NCI-H2107 treated with DMSO at 0.1 percent for 48 hours (cell line): ENCODE data around the gene SHISA5.
A peak's percentile ranks its signal among the peaks of the same experiment; 100 is the strongest.

ENCODE experiments used
- DNase-seq: peaks from one replicate; lab custom pipeline; 2025; ENCODE audit not compliant: unreplicated experiment; lab: John Stamatoyannopoulos, UW

The SHISA5 gene

DNA sequence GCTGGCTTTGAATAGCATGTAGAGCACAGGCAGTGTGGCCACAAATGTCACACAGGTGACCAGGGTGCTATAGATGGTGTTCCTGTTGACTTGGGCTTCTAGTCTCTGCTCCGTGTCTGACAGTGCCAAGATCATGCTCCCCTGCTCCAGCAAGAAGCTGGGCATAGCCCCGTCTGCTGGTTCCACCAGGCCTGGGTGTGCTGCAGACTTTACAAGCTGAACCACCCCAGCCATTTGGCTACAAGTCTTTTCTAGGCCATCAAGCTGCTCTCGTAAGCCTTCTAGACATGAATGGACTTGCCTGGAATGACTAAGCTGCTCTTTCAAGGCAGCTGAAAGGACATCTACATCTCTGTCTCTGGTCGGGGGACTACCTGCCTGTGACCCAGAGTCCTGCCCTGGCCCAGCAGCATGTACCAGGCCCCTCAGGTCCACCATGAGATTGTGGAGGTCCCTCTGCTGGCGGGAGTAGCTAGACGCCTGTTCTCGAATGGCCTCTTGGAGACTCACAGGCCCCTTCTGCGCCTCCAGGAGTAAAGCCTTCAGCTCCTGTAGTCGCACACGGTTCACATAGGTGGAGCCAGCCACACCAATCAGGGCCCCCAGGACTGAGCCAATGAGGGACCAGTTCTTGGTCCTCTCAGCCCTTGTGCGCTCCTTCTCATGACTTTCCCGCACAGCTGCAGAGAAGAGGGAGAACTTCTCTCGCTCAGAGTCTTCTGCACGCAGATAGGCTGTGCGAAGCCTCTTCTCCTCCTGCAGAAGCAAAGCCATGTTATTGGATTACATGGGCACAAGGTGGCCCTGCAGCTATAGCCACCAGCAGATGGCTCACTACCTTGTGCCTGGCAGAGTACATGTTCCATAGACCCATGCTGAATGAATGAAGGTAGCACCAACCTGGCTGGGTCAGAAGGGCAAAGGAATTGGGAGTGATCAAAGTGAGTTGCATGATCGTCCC, 71.3 kb downstream of the SHISA5 start:
- no peak for DNase-seq

- DNase-seq: no peak
Measured at GRCh38 chr3:48431224-48432029, 72.5 kb downstream of the SHISA5 start.

DNA sequence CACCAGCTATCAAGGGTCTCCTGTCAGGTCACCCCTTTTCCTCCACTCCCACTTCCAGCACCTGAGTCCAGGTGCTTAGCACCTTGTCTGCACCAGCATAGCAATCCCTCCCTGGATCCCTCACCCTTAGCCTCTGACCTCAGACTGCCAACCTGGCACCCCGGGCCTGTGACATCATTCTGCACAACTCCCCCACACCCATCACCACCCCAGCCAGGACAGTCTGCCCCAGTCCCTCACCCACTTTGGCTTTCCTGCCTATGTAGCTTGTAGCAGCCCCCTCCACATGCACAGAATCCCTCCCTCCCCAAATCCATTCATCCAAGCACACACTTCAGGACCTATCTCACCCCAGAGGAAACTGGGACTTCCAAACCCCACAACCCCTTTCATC, 73.3 kb downstream of the SHISA5 start:
- no peak for DNase-seq

DNA sequence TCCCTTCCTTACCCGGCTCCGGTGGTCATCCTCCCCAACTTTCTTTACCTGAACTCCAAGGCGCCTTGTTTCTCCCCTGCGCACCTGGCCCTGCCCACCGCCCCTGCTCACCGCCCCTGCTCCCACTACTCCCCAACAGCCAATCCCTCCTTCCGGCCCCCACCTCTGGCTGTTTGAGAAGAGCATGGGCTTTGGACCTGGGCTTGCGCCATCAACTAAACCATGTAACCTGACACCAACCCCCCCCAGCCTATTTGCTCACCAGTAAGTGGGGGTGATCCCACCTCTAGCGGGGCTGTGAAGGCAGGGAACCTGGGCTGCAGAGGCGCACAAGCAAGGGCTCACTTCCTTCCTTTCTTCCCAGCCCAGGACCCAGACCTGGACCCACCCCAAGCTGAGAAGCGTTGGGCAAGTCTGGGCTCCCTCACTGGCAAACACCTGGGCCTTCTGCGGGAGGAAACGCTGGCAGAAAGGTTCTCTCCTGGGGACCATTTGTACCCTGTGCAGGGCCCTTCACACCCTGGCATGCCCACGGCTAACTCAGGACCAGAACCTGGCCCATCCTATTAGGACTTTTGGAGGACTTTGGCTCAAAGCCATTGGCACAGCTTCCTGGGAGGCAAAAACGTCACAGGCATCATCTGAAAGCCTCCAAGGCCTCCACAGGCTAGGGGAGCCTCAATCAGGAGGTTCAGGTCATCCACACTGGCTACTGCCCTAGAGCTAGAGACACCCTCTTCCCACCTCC, 73.8 kb downstream of the SHISA5 start, which contains the start of gene PLXNB1:
Gene PLXNB1, minus strand, starts transcription at position 127 of the 748 bp plus-strand sequence. CDS start 5,475 bp downstream, outside the sequence.
- peak; percentile 64 for DNase-seq

GRCh38 chr3:48429317-48429959, 74.5 kb downstream of the SHISA5 start:
- DNase-seq: peak; percentile 11

DNA sequence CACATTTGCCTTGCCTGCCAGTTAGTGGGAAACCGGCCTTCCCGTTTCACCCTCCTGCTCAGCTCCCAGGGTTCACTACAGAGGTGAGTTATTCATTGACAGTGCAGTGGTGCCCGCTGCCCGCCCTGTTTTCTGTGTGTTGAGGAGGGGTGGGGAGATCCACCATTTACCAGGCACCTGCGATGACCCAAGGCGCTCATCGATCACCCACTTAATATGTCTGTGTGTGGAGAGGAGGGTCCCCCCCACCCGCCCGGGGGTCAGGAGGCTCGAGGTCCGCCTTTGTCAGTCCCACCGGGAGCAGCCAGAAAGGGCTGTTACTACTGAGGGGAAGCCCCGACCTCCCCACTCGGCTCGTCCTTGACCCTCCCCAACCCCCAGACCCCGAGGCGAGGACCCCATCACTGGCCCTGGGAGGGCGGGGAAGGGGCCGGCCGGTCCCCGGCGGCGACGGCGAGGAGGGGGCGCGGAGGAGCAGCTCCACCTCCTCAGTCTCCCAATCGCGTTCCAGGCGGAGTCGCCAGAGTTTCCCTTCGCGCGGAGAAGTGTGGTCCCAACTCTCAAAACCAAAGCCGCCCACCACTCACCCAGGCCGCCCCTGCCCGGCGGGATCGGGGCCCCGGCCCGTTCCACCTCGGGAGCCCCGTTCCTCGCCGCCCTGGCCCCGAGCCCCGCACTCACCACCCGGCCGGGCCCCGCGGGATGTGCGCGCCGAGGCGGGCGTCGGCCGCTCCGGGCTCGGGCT, 75.2 kb downstream of the SHISA5 start:
- DNase-seq: no peak

DNA sequence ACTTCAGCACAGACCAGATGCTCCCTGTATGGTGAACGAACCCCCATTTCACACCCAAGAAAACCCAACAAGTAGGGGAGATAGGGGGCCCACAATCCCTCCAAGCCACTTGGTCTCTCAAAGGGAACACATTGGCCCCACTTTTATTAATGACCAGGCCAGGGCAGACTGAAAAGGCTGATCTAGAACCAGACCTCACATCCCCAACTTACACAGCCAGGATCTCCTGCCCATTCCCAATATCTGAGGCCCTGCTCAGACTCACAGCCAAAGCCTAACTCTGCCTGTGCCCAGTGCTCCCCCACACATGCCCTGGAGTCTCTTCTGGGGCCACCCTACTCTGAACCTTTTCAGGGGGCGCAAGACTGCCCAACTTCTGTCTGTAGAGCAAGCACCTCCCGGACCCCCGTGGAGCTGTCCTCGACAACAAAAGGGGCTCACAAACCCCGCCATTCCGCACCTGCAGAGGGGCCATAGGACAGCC, 75.8 kb downstream of the SHISA5 start:
- DNase-seq: no peak

DNA sequence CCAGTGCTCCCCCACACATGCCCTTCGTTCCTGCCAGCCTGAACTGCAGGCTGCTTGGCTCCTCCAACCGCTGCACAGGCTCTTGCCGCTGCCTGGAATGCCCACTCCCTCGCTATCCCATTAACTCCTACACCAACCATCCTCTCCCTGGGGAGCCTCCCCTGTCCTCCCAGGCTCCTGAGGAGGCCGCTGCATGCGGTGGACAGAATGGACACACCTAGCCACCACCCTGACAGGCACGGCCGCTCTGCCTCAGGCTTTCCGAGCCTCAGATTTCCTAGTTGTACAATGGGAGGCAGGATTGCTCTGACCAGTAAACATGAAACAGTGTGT, 76.4 kb downstream of the SHISA5 start:
- DNase-seq: no peak

DNA sequence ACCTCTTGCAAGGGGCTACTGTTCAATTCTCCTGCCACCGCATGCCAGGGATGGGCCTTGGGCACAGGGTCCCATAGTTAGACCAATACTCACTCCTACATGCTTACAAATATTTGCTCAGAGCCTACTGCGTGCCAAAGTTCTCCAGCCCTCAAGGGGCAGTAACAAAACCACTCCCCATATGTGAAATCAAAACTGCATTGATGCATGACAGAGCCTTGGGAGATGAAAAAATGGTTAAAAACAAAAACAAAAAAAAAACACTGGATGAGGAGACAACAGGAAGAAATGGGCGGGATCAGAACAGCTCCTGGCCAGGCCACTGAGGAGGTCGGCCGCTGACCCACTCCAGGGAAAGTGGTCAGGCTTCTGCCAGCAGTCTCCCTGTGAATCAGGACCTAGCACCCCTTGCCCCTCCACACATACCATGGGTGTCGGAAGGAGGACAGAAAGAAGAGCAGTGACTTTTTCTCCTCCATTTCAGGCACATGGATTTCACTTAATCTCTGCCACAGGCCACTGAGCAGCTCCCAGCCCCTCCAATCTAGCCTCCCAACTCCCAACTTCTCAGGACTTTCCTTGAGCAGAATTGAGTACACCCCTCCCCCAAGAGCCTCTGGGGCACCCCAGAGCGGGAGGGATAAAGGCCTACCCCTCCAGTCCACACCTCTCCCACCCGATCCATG, 76.9 kb downstream of the SHISA5 start:
- DNase-seq: no peak

DNA sequence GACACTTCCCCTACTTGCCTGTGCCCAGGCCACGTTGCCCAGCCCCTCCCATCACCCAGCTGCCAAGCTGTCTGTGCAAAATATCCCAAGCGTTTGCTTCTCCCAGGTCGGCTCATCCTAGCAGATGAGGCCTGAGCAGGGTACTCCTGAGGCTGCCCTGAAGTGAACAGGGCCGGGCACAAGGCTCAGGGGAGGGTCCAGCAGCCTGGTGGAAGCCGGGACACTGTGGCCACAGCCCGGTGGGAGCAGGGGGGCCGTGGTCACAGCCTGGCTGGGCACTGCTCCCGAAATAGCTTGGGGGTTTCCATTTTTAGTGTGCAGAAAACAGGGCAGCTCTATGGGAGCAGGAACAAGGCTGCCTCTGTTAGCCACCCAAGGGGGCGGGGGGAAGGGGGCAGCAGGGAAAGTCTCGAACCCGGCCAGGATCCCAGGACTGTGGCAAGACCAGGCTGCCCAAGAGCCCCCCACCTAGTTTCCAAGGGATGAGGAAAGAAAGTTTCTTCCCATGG, 77.5 kb downstream of the SHISA5 start:
- DNase-seq: no peak

DNA sequence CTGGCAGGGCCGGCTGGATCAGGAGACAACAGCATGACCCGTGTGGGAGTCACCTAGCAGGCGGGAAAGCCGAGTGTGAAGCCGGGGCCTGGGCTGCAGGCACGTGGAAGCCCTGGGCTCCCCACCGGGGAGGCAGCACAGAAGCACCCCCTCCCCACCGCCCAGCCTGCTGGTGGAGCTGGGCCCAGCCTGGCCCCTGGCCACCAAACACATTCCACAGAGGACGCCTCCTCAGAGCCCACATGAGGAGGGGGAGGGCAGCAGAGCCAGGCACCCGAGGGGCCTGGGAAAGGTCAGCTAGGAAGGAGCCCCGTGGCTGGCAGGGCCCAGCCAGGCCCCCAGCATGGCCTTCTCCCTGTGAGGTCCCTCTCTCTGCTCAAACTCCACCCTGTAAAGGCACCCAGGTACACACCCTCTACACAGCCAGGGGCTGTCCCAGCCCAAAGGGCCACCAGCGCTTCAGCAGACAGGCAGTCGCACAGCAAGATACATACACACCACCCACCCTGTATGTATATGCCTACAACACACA, 78.6 kb downstream of the SHISA5 start:
- DNase-seq: no peak

DNA sequence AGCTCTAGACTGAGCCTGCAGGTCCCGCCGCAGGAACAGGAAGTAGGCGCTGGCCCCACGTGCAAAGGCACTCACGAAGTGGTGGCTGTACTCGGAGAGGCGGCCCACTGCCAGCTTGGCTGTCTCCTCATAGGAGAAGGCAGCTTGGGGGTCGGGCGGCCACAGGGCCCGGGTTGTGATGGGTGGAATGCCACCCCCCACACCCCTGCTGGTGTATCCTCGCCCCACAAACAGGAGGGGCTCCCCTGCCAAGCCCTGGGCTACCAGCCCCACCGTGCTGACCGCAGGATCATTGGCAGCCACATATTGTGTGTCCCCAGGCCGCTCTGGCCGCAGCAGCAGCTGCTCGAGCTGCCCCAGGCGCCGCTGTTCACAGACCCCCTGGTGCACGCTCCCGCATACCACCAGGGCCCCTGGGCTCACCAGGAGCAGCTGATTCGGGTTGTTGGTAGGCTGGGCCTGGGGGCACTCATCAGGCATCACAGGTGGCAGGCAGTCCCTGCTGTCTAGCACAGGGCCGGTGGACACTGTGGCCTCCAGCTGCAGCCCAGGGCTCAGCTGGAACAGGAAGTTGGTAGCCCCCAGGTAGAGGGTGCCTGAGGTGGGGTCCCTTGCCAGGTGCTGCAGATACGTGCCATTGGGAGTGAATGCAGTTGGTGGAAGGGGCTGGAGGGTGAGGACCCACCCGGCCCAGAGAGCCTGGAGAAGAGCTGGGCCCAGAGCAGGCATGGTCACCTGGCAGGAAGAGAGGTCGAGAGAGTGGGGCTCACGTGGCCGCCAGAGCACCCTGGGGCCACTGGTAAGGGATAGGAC, 79.9 kb downstream of the SHISA5 start:
- no peak for DNase-seq

GRCh38 chr3:48423241-48423882, 80.6 kb downstream of the SHISA5 start:
- DNase-seq: no peak

GRCh38 chr3:48422681-48423080, 81.3 kb downstream of the SHISA5 start:
- no peak for DNase-seq

GRCh38 chr3:48422272-48422671, 81.7 kb downstream of the SHISA5 start:
- DNase-seq: no peak

- no peak for DNase-seq
Measured at GRCh38 chr3:48420561-48420960, 83.4 kb downstream of the SHISA5 start.

DNA sequence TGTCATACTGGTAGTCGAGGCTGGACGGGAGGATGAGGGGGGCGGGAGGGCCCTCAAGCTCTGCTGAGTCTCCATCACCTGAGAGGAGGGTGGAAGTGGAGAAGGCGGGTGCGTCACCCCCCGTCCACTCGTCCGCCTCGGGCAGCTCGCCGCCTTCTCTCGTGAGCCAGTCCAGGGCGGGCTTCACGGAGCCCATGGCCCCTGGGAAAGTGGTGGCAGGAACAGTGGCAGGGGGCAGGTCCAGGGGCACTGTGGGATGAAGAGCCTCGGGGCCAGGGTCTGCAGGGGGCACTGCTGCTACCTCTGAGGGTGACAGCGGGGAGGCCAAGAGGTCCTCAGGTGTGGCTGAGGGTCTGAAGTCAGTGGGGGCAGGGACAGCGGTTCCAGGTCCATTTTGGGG, 84.4 kb downstream of the SHISA5 start:
- no peak for DNase-seq

DNA sequence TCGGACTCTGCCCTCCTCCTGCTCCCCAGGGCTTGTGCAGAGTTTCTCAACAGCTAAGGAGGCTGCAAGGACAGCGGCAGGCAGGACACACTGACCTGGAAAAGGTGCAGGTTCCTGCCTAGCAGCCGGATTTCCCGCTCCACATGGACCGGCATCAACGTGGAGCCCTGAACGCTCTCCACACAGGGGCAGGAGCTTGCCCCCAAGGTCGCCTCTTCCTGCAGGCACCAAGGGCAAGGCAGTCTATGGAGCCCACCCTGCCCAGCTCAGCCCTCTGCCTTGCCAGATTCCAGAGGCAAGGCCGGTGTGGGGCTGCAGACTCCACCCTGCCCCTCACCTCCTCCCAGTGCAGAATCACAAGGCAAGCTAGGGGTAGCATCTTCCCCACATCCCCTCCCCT, 84.8 kb downstream of the SHISA5 start:
- no peak for DNase-seq
